ENCODE data around the gene SLMAP. TPM values are rescaled to one million over a fixed set of nuclear protein-coding genes. Genes with fewer than 3 reads are reported as not detected.

The SLMAP gene
- polyA plus RNA-seq, 4 donors: 24.7 to 39.8 (median 32.7) TPM

GRCh38 chr3:57957824-57958223 is 201.7 kb downstream of the SLMAP start:
- Histone ChIP-seq H3K27ac (ENCODE audit: low read depth in 1 of 3, low read length in 2 of 3) (peak overlapping the region in 1 of 3 donors; percentile 89), H3K27me3 (ENCODE audit: control insufficient read depth in 3 of 3, insufficient read depth in 3 of 3, low read length in 3 of 3) (no peaks in the 10 kb centered on the region), H3K9me3 (ENCODE audit: control insufficient read depth in 2 of 2, insufficient read depth in 1 of 2, low read depth in 1 of 2, low read length in 1 of 2) (peaks cover 0 to 24% of the 10 kb centered on the region in 2 donors), H3K4me1 (ENCODE audit: control insufficient read depth in 3 of 3, insufficient read depth in 2 of 3, low read depth in 1 of 3, low read length in 2 of 3) (peaks cover 2 to 36% (median 3%) of the 10 kb centered on the region in 3 donors), H3K36me3 (ENCODE audit: control insufficient read depth in 3 of 3, insufficient read depth in 2 of 3, low read depth in 1 of 3, low read length in 3 of 3) (no peaks in the 10 kb centered on the region), H3K4me3 (ENCODE audit: low read depth in 1 of 3, low read length in 3 of 3) (no peak overlapping the region)
- no peak for DNase-seq
- WGBS, 3 donors: 78 to 91% (median 83%) methylated on average over 1 of the region's 1 CpG
- no peak for FAIRE-seq

GRCh38 chr3:57958642-57959422 is 202.7 kb downstream of the SLMAP start:
- DNase-seq: peak; percentile 61 to 75
- Histone ChIP-seq H3K9me3 (ENCODE audit: control insufficient read depth in 2 of 2, insufficient read depth in 1 of 2, low read depth in 1 of 2, low read length in 1 of 2) (peaks cover 0 to 24% of the 10 kb centered on the region in 2 donors), H3K36me3 (ENCODE audit: control insufficient read depth in 3 of 3, insufficient read depth in 2 of 3, low read depth in 1 of 3, low read length in 3 of 3) (no peaks in the 10 kb centered on the region), H3K27me3 (ENCODE audit: control insufficient read depth in 3 of 3, insufficient read depth in 3 of 3, low read length in 3 of 3) (no peaks in the 10 kb centered on the region), H3K4me1 (ENCODE audit: control insufficient read depth in 3 of 3, insufficient read depth in 2 of 3, low read depth in 1 of 3, low read length in 2 of 3) (peaks cover 2 to 36% (median 3%) of the 10 kb centered on the region in 3 donors), H3K4me3 (ENCODE audit: low read depth in 1 of 3, low read length in 3 of 3) (no peak overlapping the region), H3K27ac (ENCODE audit: low read depth in 1 of 3, low read length in 2 of 3) (peak overlapping the region; percentile 60 to 90 (median 89))
- FAIRE-seq: no peak
- WGBS, 3 donors: 63 to 78% (median 72%) methylated on average over 13 of the region's 13 CpGs

GRCh38 chr3:57959423-57960173 is 203.5 kb downstream of the SLMAP start:
- Histone ChIP-seq H3K27ac (ENCODE audit: low read depth in 1 of 3, low read length in 2 of 3) (peak overlapping the region; percentile 60 to 90 (median 89)), H3K4me3 (ENCODE audit: low read depth in 1 of 3, low read length in 3 of 3) (no peak overlapping the region), H3K4me1 (ENCODE audit: control insufficient read depth in 3 of 3, insufficient read depth in 2 of 3, low read depth in 1 of 3, low read length in 2 of 3) (peaks cover 2 to 36% (median 3%) of the 10 kb centered on the region in 3 donors), H3K9me3 (ENCODE audit: control insufficient read depth in 2 of 2, insufficient read depth in 1 of 2, low read depth in 1 of 2, low read length in 1 of 2) (peaks cover 0 to 24% of the 10 kb centered on the region in 2 donors), H3K36me3 (ENCODE audit: control insufficient read depth in 3 of 3, insufficient read depth in 2 of 3, low read depth in 1 of 3, low read length in 3 of 3) (no peaks in the 10 kb centered on the region), H3K27me3 (ENCODE audit: control insufficient read depth in 3 of 3, insufficient read depth in 3 of 3, low read length in 3 of 3) (no peaks in the 10 kb centered on the region)
- DNase-seq (peak; percentile 74 to 78), FAIRE-seq (no peak)
- 41 to 50% (median 47%) methylated on average over 19 of the region's 19 CpGs for WGBS, 3 donors

- no peak overlapping the region for H3K4me3 ChIP-seq (ENCODE audit: low read depth in 1 of 3, low read length in 3 of 3)
- DNase-seq: no peak
- peaks cover 2 to 36% (median 3%) of the 10 kb centered on the region in 3 donors for H3K4me1 ChIP-seq (ENCODE audit: control insufficient read depth in 3 of 3, insufficient read depth in 2 of 3, low read depth in 1 of 3, low read length in 2 of 3)
- H3K9me3 ChIP-seq (ENCODE audit: control insufficient read depth in 2 of 2, insufficient read depth in 1 of 2, low read depth in 1 of 2, low read length in 1 of 2): peaks cover 0 to 24% of the 10 kb centered on the region in 2 donors
- H3K27me3 ChIP-seq (ENCODE audit: control insufficient read depth in 3 of 3, insufficient read depth in 3 of 3, low read length in 3 of 3): no peaks in the 10 kb centered on the region
- WGBS, 3 donors: 65 to 73% (median 65%) methylated on average over 4 of the region's 4 CpGs
- peak overlapping the region; percentile 42 to 90 (median 89) for H3K27ac ChIP-seq (ENCODE audit: low read depth in 1 of 3, low read length in 2 of 3)
- H3K36me3 ChIP-seq (ENCODE audit: control insufficient read depth in 3 of 3, insufficient read depth in 2 of 3, low read depth in 1 of 3, low read length in 3 of 3): no peaks in the 10 kb centered on the region
- FAIRE-seq: no peak
Observed at GRCh38 chr3:57960174-57960505, 204.0 kb downstream of the SLMAP start.

- Histone ChIP-seq H3K9me3 (ENCODE audit: control insufficient read depth in 2 of 2, insufficient read depth in 1 of 2, low read depth in 1 of 2, low read length in 1 of 2) (peaks cover 0 to 24% of the 10 kb centered on the region in 2 donors), H3K27me3 (ENCODE audit: control insufficient read depth in 3 of 3, insufficient read depth in 3 of 3, low read length in 3 of 3) (no peaks in the 10 kb centered on the region), H3K4me3 (ENCODE audit: low read depth in 1 of 3, low read length in 3 of 3) (no peak overlapping the region), H3K4me1 (ENCODE audit: control insufficient read depth in 3 of 3, insufficient read depth in 2 of 3, low read depth in 1 of 3, low read length in 2 of 3) (peaks cover 2 to 35% (median 3%) of the 10 kb centered on the region in 3 donors), H3K27ac (ENCODE audit: low read depth in 1 of 3, low read length in 2 of 3) (peak overlapping the region; percentile 17 to 90 (median 71)), H3K36me3 (ENCODE audit: control insufficient read depth in 3 of 3, insufficient read depth in 2 of 3, low read depth in 1 of 3, low read length in 3 of 3) (no peaks in the 10 kb centered on the region)
- FAIRE-seq (no peak), DNase-seq (peak; percentile 57 to 91)
- 25 to 59% (median 41%) methylated on average over 21 of the region's 21 CpGs for WGBS, 3 donors
Observed at GRCh38 chr3:57961177-57961827, 205.2 kb downstream of the SLMAP start.

GRCh38 chr3:57961828-57962447 is 205.8 kb downstream of the SLMAP start:
- Histone ChIP-seq H3K36me3 (ENCODE audit: control insufficient read depth in 3 of 3, insufficient read depth in 2 of 3, low read depth in 1 of 3, low read length in 3 of 3) (no peaks in the 10 kb centered on the region), H3K27ac (ENCODE audit: low read depth in 1 of 3, low read length in 2 of 3) (peak overlapping the region; percentile 17 to 90 (median 71)), H3K27me3 (ENCODE audit: control insufficient read depth in 3 of 3, insufficient read depth in 3 of 3, low read length in 3 of 3) (no peaks in the 10 kb centered on the region), H3K9me3 (ENCODE audit: control insufficient read depth in 2 of 2, insufficient read depth in 1 of 2, low read depth in 1 of 2, low read length in 1 of 2) (peaks cover 0 to 27% of the 10 kb centered on the region in 2 donors), H3K4me1 (ENCODE audit: control insufficient read depth in 3 of 3, insufficient read depth in 2 of 3, low read depth in 1 of 3, low read length in 2 of 3) (peaks cover 2 to 34% (median 2%) of the 10 kb centered on the region in 3 donors), H3K4me3 (ENCODE audit: low read depth in 1 of 3, low read length in 3 of 3) (no peak overlapping the region)
- DNase-seq: peak in 1 of 2 donors; percentile 79
- no peak for FAIRE-seq
- WGBS, 3 donors: 42 to 72% (median 45%) methylated on average over 5 of the region's 5 CpGs

GRCh38 chr3:57962448-57962834 is 206.3 kb downstream of the SLMAP start:
- DNase-seq (no peak), FAIRE-seq (no peak)
- H3K36me3 ChIP-seq (ENCODE audit: control insufficient read depth in 3 of 3, insufficient read depth in 2 of 3, low read depth in 1 of 3, low read length in 3 of 3): no peaks in the 10 kb centered on the region
- H3K27ac ChIP-seq (ENCODE audit: low read depth in 1 of 3, low read length in 2 of 3): peak overlapping the region in 1 of 3 donors; percentile 90
- no peaks in the 10 kb centered on the region for H3K27me3 ChIP-seq (ENCODE audit: control insufficient read depth in 3 of 3, insufficient read depth in 3 of 3, low read length in 3 of 3)
- peaks cover 0 to 32% of the 10 kb centered on the region in 2 donors for H3K9me3 ChIP-seq (ENCODE audit: control insufficient read depth in 2 of 2, insufficient read depth in 1 of 2, low read depth in 1 of 2, low read length in 1 of 2)
- WGBS, 3 donors: 83 to 90% (median 90%) methylated on average over 6 of the region's 6 CpGs
- H3K4me1 ChIP-seq (ENCODE audit: control insufficient read depth in 3 of 3, insufficient read depth in 2 of 3, low read depth in 1 of 3, low read length in 2 of 3): peaks cover 2 to 34% (median 2%) of the 10 kb centered on the region in 3 donors
- no peak overlapping the region for H3K4me3 ChIP-seq (ENCODE audit: low read depth in 1 of 3, low read length in 3 of 3)
